SJSA1 (cell line): ENCODE measurements around the gene NXPH4. TPM values are rescaled to one million over a fixed set of nuclear protein-coding genes. Genes with fewer than 3 reads are reported as not detected.

ENCODE experiments used
- DNase-seq, 2 experiments: peaks; one replicate each; pipeline ENCODE4 v3.0.0-alpha.2; 2015 to 2020; ENCODE audit warnings: low spot score in 2 of 2, low read depth in 1 of 2
- H3K27ac ChIP-seq: fragments of 250-450 bp; sonication (Bioruptor Pico); 2 replicates; pipeline ENCODE4 v1.5.1; 2020; ENCODE audit warnings: mild to moderate bottlenecking, moderate library complexity
- H3K27me3 ChIP-seq: fragments of 250-450 bp; sonication (Bioruptor Pico); replicated peaks from 2 replicates; pipeline ENCODE4 v1.5.1; 2020; ENCODE audit warnings: mild to moderate bottlenecking, moderate library complexity
- H3K36me3 ChIP-seq: fragments of 250-450 bp; sonication (Bioruptor Pico); 2 replicates; pipeline ENCODE4 v1.5.1; 2020; ENCODE audit warnings: mild to moderate bottlenecking
- H3K4me1 ChIP-seq: fragments of 250-450 bp; sonication (Bioruptor Pico); replicated peaks from 2 replicates; pipeline ENCODE4 v1.6.1; 2021; ENCODE audit warnings: mild to moderate bottlenecking
- H3K4me3 ChIP-seq: fragments of 250-450 bp; sonication (Bioruptor Pico); 2 replicates; pipeline ENCODE4 v1.5.1; 2020; ENCODE audit warnings: mild to moderate bottlenecking
- H3K9me3 ChIP-seq: fragments of 250-450 bp; sonication (Bioruptor Pico); replicated peaks from 2 replicates; pipeline ENCODE4 v1.5.1; 2020; ENCODE audit warnings: mild to moderate bottlenecking
- total RNA-seq: library from RNA; depleted of rRNA; stranded (reverse); fragments of >200 nt; shearing (Covaris generic); gene quantifications from 2 replicates; pipeline ENCODE4 v1.2.3, GENCODE V29; 2014

NXPH4 gene
- total RNA-seq, 1 experiment from 2014 or later, result 0.13 TPM

DNA sequence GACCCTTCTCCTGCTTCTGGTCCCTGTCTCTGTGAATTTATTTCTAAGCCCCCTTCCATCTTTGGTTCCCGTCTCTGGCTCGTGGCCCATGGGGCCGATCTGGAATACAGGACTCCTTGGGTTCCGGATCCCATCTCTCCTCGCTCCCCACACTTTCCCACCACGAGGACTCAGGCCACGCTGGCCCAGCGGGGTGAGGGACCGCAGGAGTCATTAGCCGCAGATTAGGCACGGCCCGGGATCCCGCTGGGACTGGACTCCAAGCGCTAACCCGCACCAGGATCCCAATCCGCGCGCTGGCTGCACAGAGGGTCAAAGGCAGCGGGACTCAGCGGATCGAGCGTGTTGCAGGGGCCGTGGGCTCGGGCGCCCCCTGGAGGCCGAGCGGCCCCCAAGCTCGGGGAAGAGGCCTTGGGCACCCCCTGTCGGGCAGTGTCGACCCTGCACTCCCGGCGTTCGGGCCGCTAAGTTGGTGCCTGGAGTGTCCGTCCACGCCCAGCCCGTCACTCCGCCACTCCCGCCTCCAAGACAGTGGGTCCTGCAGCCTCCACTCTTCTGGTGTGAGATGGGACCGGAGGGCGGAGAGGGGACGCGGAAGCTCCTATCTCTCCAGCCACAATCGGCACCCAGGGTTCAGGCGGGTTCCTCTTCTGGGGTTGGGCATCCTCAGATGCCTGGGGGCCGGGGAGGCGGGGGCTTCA, 22.4 kb downstream of the NXPH4 start:
- H3K4me3 ChIP-seq, result peak overlapping the region; percentile 45; the same call in 1 of the 2 replicates

DNA sequence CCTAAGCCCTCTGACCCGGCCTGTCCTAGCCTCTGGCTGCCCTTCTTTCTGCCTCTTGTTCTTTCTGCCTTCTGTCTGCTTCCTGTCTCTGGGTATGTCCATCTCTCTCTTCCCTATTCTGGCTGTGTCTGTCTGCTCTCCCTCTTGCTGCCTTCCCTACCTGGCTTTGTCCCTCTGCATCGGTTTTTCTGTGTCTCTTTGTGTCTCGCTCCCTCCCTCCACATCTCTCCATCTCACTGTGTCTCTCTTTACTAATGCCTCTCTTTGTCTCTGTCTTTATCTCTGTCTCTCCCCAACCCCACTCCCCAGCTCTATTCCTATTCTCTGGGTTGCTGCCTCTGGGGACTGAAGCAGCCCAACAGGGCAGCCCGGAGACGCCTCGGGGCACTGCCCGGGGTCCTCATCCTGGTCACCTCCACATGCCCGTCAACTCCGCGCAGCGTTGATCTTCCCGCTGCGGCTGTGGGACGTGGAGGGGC, 23.0 kb downstream of the NXPH4 start:
- Histone ChIP-seq H3K27me3 (peaks cover 5% of the 10 kb centered on the region; the same call in 1 of the 2 replicates), H3K27ac (no peak overlapping the region), H3K36me3 (peaks cover 14% of the 10 kb centered on the region), H3K4me3 (peak overlapping the region; percentile 45), H3K4me1 (peaks cover 30% of the 10 kb centered on the region), H3K9me3 (no peaks in the 10 kb centered on the region)
- peak in 1 of 2 experiments; percentile 40 for DNase-seq

More for the DNA sequence above, 22.4 kb downstream of the NXPH4 start:
- Histone ChIP-seq H3K27me3 (peaks cover 5% of the 10 kb centered on the region; the same call in 1 of the 2 replicates), H3K36me3 (peaks cover 20% of the 10 kb centered on the region), H3K27ac (no peak overlapping the region), H3K4me1 (peaks cover 30% of the 10 kb centered on the region), H3K9me3 (no peaks in the 10 kb centered on the region)
- peak; percentile 85 to 92 for DNase-seq

DNA sequence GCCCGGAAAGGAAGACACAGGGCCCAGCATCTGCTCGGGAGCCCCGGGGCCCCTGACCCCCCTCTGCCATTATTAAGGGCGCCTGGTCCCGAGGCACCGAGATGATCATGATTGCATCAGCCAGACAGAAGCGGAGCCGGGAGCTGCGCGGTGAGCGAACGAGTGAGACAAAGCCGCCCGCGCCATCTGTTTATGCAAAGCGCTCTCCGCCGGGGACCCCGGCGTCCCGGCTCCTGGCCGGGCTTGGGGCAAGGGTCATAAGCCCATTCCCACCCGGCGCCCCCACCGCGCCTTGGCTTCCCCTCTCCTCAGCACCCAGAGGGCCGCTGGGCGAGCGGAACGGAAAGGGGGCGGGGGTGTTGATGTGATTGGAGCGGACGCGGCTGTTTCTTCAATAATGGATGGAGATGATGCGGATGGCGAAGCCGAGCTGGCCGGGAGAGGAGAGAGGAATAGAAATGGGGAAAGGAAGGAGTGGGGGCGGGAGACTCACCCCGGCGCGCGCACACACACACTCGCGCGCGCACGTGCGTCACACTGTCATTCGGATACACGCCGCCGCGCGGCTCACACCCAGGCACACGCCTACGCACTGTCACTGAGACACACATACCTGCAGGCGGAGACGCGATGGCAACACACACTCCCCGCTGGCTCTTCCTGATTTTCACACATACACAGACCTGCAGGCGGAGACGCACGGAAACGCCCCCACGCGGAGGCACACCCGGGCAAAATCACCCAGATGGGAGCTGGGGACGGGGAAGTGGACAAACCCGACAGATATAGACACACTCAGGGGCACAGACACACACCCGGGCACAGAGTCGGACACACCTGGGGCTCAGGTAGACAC, 23.7 kb downstream of the NXPH4 start:
- H3K27ac ChIP-seq, result no peak overlapping the region

DNA sequence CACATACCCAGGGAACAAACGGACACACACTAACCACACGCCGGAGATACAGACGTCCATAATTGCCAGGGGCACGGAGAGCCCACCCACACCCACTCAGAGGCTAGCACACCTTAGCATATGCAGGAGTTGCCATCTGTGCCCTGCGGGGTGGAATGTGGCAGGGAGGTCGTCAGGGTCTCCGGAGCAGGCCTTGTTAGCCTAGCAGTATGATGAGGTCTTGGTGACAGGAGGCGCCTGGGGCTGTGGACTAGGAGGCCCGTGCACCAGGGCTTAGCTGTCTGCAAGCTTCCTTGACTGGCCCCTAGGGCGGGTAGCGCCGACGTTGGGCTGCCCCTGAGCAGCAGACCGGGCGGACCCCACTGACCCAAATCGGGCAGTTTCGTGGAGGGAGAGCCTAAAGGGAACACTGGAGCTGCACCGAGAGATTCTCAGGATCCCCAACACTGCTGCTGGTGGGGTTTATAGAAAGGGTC, 24.4 kb downstream of the NXPH4 start:
- Histone ChIP-seq H3K4me3 (peak overlapping the region; percentile 45), H3K9me3 (no peaks in the 10 kb centered on the region), H3K4me1 (peaks cover 30% of the 10 kb centered on the region), H3K27me3 (peaks cover 5% of the 10 kb centered on the region; the same call in 1 of the 2 replicates), H3K36me3 (0 out of 2 replicates have a peak, but pooled peaks cover 2% of the 10 kb centered on the region), H3K27ac (no peak overlapping the region)
- no peak for DNase-seq

More for the DNA sequence above, 23.7 kb downstream of the NXPH4 start:
- Histone ChIP-seq H3K4me1 (peaks cover 30% of the 10 kb centered on the region), H3K27me3 (peaks cover 5% of the 10 kb centered on the region; the same call in 1 of the 2 replicates), H3K36me3 (peaks cover 8% of the 10 kb centered on the region; the same call in 1 of the 2 replicates), H3K4me3 (peak overlapping the region; percentile 45), H3K9me3 (no peaks in the 10 kb centered on the region)
- peak; percentile 50 to 52 for DNase-seq

DNA sequence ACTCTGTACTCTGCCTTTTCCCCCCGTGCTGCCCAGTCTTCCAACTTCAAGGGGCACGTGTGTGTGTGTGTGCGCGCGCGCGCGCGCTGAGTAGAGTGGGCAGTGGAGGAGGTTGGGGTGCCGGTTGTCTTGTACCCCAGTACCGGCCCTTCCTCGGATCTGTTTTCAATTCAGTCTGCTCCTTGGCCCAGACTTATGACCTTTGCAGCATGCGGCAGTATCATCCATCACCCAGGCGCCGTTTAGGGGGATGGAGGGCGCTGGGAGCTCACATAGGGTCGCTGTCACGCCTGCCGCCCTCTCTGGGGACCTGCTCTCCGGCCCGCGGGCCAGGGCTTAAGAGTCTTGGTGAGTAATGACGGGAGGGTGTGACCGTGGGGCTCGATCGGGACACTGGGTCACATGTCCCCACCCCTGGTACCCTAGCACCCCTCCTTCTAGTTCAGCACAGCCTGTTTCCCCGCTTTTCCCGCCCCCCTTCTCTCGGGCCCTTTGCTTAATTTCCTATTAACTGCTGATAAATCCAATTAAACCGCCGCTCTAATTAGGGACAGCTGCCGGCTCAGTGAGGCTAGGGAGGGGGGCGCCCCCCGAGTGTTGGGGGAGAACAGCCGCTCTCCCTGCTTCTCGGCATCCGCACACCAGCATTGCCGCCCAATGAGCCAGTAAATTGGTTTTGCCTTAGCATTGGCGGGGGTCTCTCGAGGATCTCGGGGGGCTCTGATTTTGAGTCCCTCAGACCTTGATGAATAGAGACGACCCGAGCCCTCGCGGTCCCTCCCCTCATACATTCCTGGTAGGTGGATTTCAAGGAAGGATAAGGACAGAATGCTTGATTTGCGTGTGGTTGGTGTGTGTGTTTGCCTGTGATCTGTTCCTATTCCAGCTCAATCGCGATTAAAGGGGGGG, 25.1 kb downstream of the NXPH4 start:
- no peaks in the 10 kb centered on the region for H3K36me3 ChIP-seq
- peaks cover 30% of the 10 kb centered on the region for H3K4me1 ChIP-seq
- H3K27me3 ChIP-seq, result peaks cover 5% of the 10 kb centered on the region; the same call in 1 of the 2 replicates
- no peak overlapping the region for H3K4me3 ChIP-seq
- no peaks in the 10 kb centered on the region for H3K9me3 ChIP-seq
- no peak overlapping the region for H3K27ac ChIP-seq
- DNase-seq, result no peak

DNA sequence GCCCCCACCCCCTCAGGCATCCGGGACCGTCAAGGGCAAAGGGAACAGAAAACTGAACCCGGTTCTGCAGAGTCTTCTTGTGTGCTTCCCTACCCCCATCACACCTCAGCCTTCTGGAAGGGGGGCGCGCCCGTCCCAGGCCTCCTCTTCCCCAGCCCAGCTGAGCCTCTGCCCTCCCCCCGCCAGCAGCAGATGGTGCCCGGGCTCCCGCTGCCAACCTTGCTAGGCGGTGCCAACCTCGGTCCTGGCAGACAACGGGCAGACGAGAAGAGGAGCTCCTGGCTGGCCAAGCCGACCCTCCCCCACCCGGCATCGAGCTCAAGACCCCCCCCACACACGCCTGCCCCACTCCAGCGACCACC, 25.7 kb downstream of the NXPH4 start:
- H3K4me3 ChIP-seq, result no peak overlapping the region
- no peak for DNase-seq

DNA sequence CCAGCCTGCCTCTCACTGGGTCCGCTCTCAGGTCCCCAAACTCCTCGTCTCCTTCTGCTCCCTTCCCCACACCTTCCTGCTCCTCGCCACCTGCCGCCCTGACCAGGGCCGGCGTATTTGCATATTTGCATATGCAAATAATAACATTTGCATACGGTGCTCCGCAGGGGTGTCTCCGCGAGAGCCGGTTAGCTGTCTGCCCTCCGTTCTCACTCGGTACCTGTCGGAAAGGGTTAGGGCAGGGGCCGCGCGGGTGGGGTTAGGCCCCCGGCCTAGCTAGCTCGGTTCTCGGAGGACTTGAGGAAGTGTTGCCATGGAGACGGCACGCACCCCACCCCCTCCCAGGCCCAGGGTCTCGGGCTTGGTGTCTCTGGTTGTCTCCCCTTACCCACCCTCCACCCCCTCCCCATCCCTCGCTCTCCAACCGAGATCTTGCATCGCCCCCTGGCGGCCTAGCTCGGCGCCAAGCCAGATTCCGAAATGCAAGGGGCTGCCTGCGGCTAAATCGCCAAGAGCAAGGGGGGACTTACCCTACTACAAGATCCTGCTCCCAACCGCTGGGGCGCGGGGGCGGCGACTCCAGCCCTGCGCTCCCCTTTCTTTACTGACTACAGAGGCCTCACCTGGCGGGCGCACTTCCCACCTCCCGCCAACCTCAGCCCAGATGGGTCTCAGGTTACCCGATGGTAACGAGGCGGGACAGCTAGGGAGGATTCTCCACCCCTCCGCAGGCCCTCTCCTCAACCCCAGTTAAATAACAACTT, 26.3 kb downstream of the NXPH4 start:
- Histone ChIP-seq H3K27me3 (peaks cover 5% of the 10 kb centered on the region; the same call in 1 of the 2 replicates), H3K9me3 (no peaks in the 10 kb centered on the region), H3K4me3 (peak overlapping the region; percentile 24), H3K36me3 (no peaks in the 10 kb centered on the region), H3K27ac (no peak overlapping the region), H3K4me1 (peaks cover 30% of the 10 kb centered on the region)
- DNase-seq, result peak; percentile 33 to 66

More for the DNA sequence above, 25.7 kb downstream of the NXPH4 start:
- H3K4me1 ChIP-seq, result peaks cover 30% of the 10 kb centered on the region
- H3K27me3 ChIP-seq, result peaks cover 5% of the 10 kb centered on the region; the same call in 1 of the 2 replicates
- H3K9me3 ChIP-seq, result no peaks in the 10 kb centered on the region
- no peaks in the 10 kb centered on the region for H3K36me3 ChIP-seq
- H3K27ac ChIP-seq, result no peak overlapping the region

DNA sequence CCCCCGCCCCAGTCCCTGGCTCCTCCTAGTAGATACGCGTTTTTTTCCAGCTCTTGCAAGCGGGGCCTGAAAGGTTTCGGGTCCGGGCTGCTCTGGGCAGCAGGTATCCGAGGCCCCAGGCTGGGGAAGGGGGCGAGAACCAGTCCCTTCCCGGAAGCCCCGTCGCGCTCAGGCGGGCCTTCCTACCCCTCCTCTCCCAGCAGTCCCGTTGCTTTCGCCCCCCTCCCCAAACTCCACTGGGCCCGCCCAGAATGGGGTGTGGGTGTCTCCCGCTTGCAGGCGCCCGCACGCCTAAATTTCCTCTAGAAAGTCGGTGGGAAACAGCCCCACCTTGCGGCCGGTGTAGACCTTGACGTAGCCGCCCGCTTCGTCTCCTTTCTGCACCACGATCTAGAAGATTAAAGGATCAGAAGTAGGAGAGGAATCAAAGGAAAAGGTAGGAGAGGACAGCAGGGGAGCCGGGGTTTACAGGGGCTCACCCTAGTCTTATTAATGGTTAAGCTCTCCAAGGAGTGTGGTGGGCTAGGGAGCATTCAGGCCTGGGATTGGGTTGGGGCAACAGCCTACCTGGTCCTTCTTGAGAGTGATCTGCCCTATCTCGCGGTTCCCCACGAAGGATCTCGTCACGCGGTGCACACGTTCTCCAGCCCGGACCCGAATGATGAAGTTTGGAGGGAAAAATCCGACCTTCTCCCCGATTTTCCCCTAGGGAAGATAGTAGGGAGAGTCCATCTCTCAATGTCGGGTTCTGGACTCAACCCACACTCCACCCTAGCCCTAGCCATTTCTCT, 27.1 kb downstream of the NXPH4 start:
- Histone ChIP-seq H3K27ac (no peak overlapping the region), H3K4me3 (peak overlapping the region; percentile 24), H3K4me1 (peaks cover 30% of the 10 kb centered on the region), H3K27me3 (peaks cover 5% of the 10 kb centered on the region; the same call in 1 of the 2 replicates), H3K36me3 (no peaks in the 10 kb centered on the region), H3K9me3 (no peaks in the 10 kb centered on the region)
- DNase-seq, result peak; percentile 68 to 72

DNA sequence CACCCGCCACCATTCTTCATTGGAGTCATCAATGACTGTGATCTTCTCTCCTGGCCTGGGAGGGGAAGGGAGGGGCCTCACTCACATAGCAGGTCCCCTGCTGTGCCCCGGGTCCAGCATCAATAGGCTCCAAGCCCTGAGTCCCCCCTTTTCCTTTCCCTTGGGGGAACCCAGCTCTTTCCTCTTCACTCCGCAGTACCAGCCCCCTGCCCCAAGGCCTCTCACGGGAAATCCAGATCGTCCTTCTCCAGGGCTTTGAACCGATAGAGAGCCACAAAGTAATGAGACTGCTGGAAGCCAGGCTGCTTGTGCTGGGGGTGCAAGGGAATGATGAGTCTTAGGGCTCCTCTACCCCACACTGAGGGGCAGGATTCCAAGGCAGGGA, 27.7 kb downstream of the NXPH4 start:
- H3K4me3 ChIP-seq, result no peak overlapping the region
- DNase-seq, result no peak
- H3K27me3 ChIP-seq, result peaks cover 5% of the 10 kb centered on the region; the same call in 1 of the 2 replicates
- no peak overlapping the region for H3K27ac ChIP-seq
- H3K4me1 ChIP-seq, result peaks cover 24% of the 10 kb centered on the region
- H3K9me3 ChIP-seq, result no peaks in the 10 kb centered on the region
- no peaks in the 10 kb centered on the region for H3K36me3 ChIP-seq

DNA sequence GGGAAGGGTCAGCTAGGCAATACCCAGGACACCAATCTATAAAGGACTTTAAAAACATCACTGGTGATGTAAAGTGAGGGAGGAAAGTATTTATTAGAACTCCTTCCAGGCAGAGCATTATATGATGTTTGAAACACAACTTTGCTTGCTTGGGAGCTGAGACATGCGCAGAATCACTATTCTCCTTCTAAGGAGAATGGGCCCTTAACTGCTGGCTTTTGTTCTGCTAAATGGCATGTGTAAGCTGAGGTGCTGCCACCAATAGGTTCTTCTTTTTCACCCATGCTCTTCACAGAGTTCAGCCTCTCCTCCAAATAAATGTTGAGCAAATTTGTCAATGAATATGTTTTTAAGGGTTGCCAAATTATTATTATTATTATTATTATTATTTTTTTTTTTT, 30.4 kb downstream of the NXPH4 start:
- Histone ChIP-seq H3K9me3 (no peaks in the 10 kb centered on the region), H3K4me3 (no peak overlapping the region), H3K27ac (no peak overlapping the region), H3K27me3 (0 out of 2 replicates have a peak, but pooled peaks cover 2% of the 10 kb centered on the region), H3K36me3 (no peaks in the 10 kb centered on the region), H3K4me1 (peaks cover 7% of the 10 kb centered on the region)
- no peak for DNase-seq

DNA sequence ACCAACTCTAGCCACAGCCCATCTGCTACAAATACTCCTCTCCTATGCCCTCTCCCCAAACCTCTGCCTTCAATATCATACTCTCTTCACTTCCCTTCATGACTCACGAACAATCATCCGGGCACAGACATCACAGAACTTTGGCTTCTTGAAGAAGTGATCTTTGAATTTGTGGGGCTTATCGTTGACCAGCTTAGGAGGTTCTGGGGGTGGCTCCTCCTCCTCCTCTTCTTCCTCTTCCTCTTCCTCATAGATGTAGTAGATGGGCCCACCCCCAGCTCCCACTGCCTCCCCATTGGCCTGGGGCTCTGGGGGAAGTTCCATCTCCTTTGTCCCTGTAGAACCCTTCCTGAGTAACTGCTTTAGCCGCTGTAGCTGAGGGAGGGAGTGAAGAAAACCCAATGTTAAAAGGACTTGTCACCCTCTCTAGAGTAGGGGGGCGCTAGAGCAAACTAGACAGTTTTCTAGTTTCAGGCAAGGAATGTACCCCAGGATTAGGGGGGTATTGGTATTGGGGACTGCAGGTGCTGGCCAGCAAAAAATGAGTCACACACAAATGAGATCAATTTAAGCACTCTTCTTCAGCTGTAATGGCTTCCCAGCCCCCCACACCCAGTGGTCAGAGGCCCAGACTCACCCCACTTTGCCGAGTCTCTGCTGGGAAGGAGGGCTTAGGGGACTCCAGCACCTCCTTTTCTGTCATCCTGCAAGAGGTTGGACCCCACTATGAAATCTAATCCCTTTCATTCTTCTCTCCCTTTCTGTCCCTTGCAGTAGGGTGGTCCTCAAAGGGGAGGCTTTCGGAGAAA, 32.5 kb downstream of the NXPH4 start:
- Histone ChIP-seq H3K27ac (no peak overlapping the region), H3K9me3 (no peaks in the 10 kb centered on the region), H3K36me3 (no peaks in the 10 kb centered on the region), H3K27me3 (no peaks in the 10 kb centered on the region), H3K4me3 (no peak overlapping the region), H3K4me1 (no peaks in the 10 kb centered on the region)
- no peak for DNase-seq
